ENCODE data around the gene EZR. TPM values are rescaled to one million over a fixed set of nuclear protein-coding genes. Genes with fewer than 3 reads are reported as not detected.

Gene EZR
- total and polyA plus RNA-seq, 2 donors (not counting 1 experiment from before 2014, with no cell fraction given), result 227 to 945 TPM

DNA sequence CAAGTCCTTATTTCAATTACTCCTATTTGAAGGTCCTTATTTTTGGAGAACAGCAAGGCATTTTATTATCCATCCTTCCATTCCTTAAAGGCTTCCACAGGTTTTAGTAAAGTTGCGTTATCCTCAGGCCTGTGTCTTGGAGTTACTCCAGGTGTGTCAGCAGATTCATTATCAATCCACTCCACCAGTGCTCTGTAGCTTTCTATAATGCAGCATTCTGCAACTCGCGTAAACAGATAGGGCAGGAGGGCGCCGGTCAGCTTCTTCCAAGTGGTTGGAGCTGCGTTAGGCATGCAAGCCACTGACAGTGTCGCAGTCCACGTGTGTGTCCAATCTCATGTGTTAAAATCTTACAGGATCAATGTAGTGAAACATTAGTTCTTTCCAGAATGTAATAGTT, 93.5 kb downstream of the EZR start:
- H3K4me3 ChIP-seq (ENCODE audit: control extremely low read depth in 1 of 5, extremely low read depth in 1 of 5, insufficient read depth in 1 of 5, low read depth in 2 of 5, low read length in 4 of 5), result no peak overlapping the region

DNA sequence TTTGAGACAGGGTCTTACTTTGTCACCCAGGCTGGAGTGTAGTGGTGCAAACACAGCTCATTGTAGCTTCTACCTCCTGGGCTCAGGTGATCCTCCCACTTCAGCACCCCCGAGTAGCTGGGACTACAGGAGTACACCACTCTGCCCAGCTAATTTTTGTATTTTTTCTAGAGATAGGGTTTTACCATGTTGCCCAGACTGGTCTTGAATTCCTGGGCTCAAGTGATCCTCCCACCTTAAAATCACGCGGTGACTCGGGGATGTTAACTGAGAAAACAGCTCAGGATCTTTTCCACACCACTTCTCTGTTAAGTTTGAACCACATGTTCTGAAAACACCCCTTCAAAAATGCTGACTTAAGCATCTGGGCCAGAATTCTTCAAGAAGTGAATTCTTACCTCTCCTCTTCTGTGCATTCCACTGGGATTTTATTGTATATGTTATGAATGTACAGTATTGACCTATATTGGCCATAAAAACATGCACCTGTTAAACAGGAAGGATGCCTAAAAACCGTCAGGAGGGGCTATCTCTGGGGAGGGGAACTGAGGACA, 96.9 kb downstream of the EZR start:
- peaks cover 28 to 40% of the 10 kb centered on the region in 2 donors for H3K4me1 ChIP-seq (ENCODE audit: control insufficient read depth in 2 of 2, insufficient read depth in 2 of 2, low read length in 2 of 2)
- DNase-seq (no peak), ATAC-seq (ENCODE audit: low read depth) (no peak)
- ChIA-PET POLR2A (interaction anchor here (0.7 kb wide), 2 partner anchors 44 to 80 kb away, joined by 3 to 6 read pairs; no protein-coding TSS in a partner anchor), CTCF (interaction anchor here (1.3 to 1.5 kb wide), 3 partner anchors 18 to 248 kb away, joined by 3 to 4 read pairs (median 3); no protein-coding TSS in a partner anchor)
- TF ChIP-seq, protein P1, sequence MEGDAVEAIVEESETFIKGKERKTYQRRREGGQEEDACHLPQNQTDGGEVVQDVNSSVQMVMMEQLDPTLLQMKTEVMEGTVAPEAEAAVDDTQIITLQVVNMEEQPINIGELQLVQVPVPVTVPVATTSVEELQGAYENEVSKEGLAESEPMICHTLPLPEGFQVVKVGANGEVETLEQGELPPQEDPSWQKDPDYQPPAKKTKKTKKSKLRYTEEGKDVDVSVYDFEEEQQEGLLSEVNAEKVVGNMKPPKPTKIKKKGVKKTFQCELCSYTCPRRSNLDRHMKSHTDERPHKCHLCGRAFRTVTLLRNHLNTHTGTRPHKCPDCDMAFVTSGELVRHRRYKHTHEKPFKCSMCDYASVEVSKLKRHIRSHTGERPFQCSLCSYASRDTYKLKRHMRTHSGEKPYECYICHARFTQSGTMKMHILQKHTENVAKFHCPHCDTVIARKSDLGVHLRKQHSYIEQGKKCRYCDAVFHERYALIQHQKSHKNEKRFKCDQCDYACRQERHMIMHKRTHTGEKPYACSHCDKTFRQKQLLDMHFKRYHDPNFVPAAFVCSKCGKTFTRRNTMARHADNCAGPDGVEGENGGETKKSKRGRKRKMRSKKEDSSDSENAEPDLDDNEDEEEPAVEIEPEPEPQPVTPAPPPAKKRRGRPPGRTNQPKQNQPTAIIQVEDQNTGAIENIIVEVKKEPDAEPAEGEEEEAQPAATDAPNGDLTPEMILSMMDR (IDR thresholded peaks at IDR 0.05), result no peak
- TF ChIP-seq EZH2 (IDR thresholded peaks at IDR 0.05; ENCODE audit: borderline replicate concordance, insufficient read depth, low read depth, low read length, poor library complexity, severe bottlenecking), result no peak
- H3K4me3 ChIP-seq (ENCODE audit: control extremely low read depth in 1 of 5, extremely low read depth in 1 of 5, insufficient read depth in 1 of 5, low read depth in 2 of 5, low read length in 4 of 5), result no peak overlapping the region
- no peaks in the 10 kb centered on the region for H3K9me3 Mint-ChIP-seq (ENCODE audit: insufficient read depth)
- H2AFZ ChIP-seq (ENCODE audit: insufficient read depth, low read depth, low read length, poor library complexity, severe bottlenecking), result no peak overlapping the region
- no peaks in the 10 kb centered on the region for H4K20me1 ChIP-seq (ENCODE audit: control insufficient read depth, insufficient read depth, low read length, poor library complexity, severe bottlenecking)
- no peaks in the 10 kb centered on the region for H3K27me3 Mint-ChIP-seq
- no peak overlapping the region for H3K27ac Mint-ChIP-seq
- H3K36me3 ChIP-seq (replicated peaks in 1 of 2; ENCODE audit: control extremely low read depth in 1 of 2, control insufficient read depth in 1 of 2, extremely low read depth in 1 of 2, insufficient read depth in 2 of 2, low read length in 1 of 2), result no peaks in the 10 kb centered on the region
- no peak overlapping the region for H3K4me3 Mint-ChIP-seq
- WGBS (ENCODE audit: insufficient coverage), result 94% methylated on average over 3 of the region's 5 CpGs
- H3K27me3 ChIP-seq (replicated peaks in 1 of 4; ENCODE audit: control extremely low read depth in 1 of 4, control insufficient read depth in 3 of 4, insufficient read depth in 4 of 4, low read length in 3 of 4), result no peaks in the 10 kb centered on the region
- intact Hi-C loops (cut with micrococcal nuclease), result no loop called here
- H3K79me2 ChIP-seq (ENCODE audit: control insufficient read depth, insufficient read depth, low read length), result no peaks in the 10 kb centered on the region
- no peak overlapping the region for H3K27ac ChIP-seq (ENCODE audit: low read length in 2 of 2)
- no peak overlapping the region for H3K9ac ChIP-seq (ENCODE audit: low read length)
- peaks cover 39% of the 10 kb centered on the region for H3K4me1 Mint-ChIP-seq
- no peaks in the 10 kb centered on the region for H3K9me3 ChIP-seq (ENCODE audit: control extremely low read depth in 1 of 3, control insufficient read depth in 2 of 3, insufficient read depth in 1 of 3, low read length in 2 of 3)
- no peak overlapping the region for H3K4me2 ChIP-seq (replicated peaks; ENCODE audit: low read depth, low read length, poor library complexity, severe bottlenecking)

More for the DNA sequence above, 93.5 kb downstream of the EZR start:
- H3K9ac ChIP-seq (ENCODE audit: low read length), result no peak overlapping the region
- DNase-seq, result no peak
- 96% methylated on average over 7 of the region's 8 CpGs for WGBS (ENCODE audit: insufficient coverage)
- Mint-ChIP-seq H3K27ac (no peak overlapping the region), H3K27me3 (no peaks in the 10 kb centered on the region), H3K4me3 (no peak overlapping the region), H3K9me3 (ENCODE audit: insufficient read depth) (no peaks in the 10 kb centered on the region), H3K4me1 (peaks cover 7% of the 10 kb centered on the region)
- H3K27me3 ChIP-seq (replicated peaks in 1 of 4; ENCODE audit: control extremely low read depth in 1 of 4, control insufficient read depth in 3 of 4, insufficient read depth in 4 of 4, low read length in 3 of 4), result no peaks in the 10 kb centered on the region
- ATAC-seq (ENCODE audit: low read depth), result no peak
- H3K4me1 ChIP-seq (ENCODE audit: control insufficient read depth in 2 of 2, insufficient read depth in 2 of 2, low read length in 2 of 2), result peaks cover 6 to 7% of the 10 kb centered on the region in 2 donors
- no peak overlapping the region for H3K4me2 ChIP-seq (replicated peaks; ENCODE audit: low read depth, low read length, poor library complexity, severe bottlenecking)
- no peak overlapping the region for H3K27ac ChIP-seq (ENCODE audit: low read length in 2 of 2)
- intact Hi-C loops (cut with micrococcal nuclease), result no loop called here
- H3K36me3 ChIP-seq (replicated peaks in 1 of 2; ENCODE audit: control extremely low read depth in 1 of 2, control insufficient read depth in 1 of 2, extremely low read depth in 1 of 2, insufficient read depth in 2 of 2, low read length in 1 of 2), result no peaks in the 10 kb centered on the region
- no peaks in the 10 kb centered on the region for H3K79me2 ChIP-seq (ENCODE audit: control insufficient read depth, insufficient read depth, low read length)
- ChIA-PET CTCF (no interaction called here), POLR2A (no interaction called here)
- no peak overlapping the region for H2AFZ ChIP-seq (ENCODE audit: insufficient read depth, low read depth, low read length, poor library complexity, severe bottlenecking)
- H4K20me1 ChIP-seq (ENCODE audit: control insufficient read depth, insufficient read depth, low read length, poor library complexity, severe bottlenecking), result no peaks in the 10 kb centered on the region
- TF ChIP-seq, protein P1 (IDR thresholded peaks at IDR 0.05), result no peak
- no peak for TF ChIP-seq EZH2 (IDR thresholded peaks at IDR 0.05; ENCODE audit: borderline replicate concordance, insufficient read depth, low read depth, low read length, poor library complexity, severe bottlenecking)
- peaks cover 0 to 7% (median 6%) of the 10 kb centered on the region in 3 donors for H3K9me3 ChIP-seq (ENCODE audit: control extremely low read depth in 1 of 3, control insufficient read depth in 2 of 3, insufficient read depth in 1 of 3, low read length in 2 of 3)
